MG63 (cell line): Measurements from ENCODE around the gene LPP. TPM values are rescaled to one million over a fixed set of nuclear protein-coding genes. Genes with fewer than 3 reads are reported as not detected.

Source experiments
- DNase-seq: peaks from one replicate; pipeline ENCODE4 v3.0.0-alpha.2; 2020
- H3K27me3 ChIP-seq: fragments of 250-450 bp; sonication (Bioruptor Pico); 2 replicates; pipeline ENCODE4 v1.5.1; 2020; ENCODE audit warnings: mild to moderate bottlenecking, moderate library complexity
- H3K36me3 ChIP-seq: fragments of 250-450 bp; sonication (Bioruptor Pico); 2 replicates; pipeline ENCODE4 v1.5.1; 2020; ENCODE audit warnings: mild to moderate bottlenecking, moderate library complexity
- H3K4me3 ChIP-seq: fragments of 250-450 bp; sonication (Bioruptor Pico); 2 replicates; pipeline ENCODE4 v1.5.1; 2020; ENCODE audit warnings: mild to moderate bottlenecking, moderate library complexity
- H3K9me3 ChIP-seq: fragments of 250-450 bp; sonication (Bioruptor Pico); 2 replicates; pipeline ENCODE4 v1.5.1; 2020; ENCODE audit warnings: mild to moderate bottlenecking, moderate library complexity
- total RNA-seq: library from RNA; depleted of rRNA; stranded (reverse); fragments of >200 nt; shearing (Covaris generic); gene quantifications from 2 replicates; pipeline ENCODE4 v1.2.3, GENCODE V29; 2014; ENCODE audit warnings: low replicate concordance

The LPP gene
- total RNA-seq, 1 experiment from 2014 or later = 7.9 TPM

- no peaks in the 10 kb centered on the region for H3K9me3 ChIP-seq
- H3K36me3 ChIP-seq = no peaks in the 10 kb centered on the region; the same call in 1 of the 2 replicates
- H3K4me3 ChIP-seq = no peak overlapping the region
- H3K27me3 ChIP-seq = no peaks in the 10 kb centered on the region
- no peak for DNase-seq
Measured at GRCh38 chr3:188156056-188156455, 2.1 kb downstream of the LPP start.

DNA sequence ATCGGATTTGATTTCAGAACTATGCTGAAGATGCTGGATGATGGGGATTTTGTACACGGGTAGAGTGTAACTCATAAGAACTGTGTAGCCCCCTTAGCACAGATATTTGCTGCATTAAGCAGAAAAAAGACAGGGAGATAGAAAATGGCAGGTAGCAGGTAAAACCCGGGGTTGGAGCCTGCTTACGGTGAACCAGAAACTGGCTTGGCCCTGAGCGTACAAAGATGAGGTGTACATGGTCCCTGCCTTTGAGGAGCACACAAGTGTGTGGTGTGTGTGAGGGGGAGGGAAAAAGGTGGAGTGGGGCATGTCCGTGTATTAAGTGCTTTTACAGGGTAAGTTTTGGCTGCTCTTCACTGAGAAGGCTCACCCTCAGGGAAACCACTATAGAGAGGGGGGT is 3.5 kb downstream of the LPP start:
- Histone ChIP-seq H3K9me3 (no peaks in the 10 kb centered on the region), H3K36me3 (no peaks in the 10 kb centered on the region; the same call in 1 of the 2 replicates), H3K27me3 (no peaks in the 10 kb centered on the region), H3K4me3 (no peak overlapping the region)
- DNase-seq = no peak

DNA sequence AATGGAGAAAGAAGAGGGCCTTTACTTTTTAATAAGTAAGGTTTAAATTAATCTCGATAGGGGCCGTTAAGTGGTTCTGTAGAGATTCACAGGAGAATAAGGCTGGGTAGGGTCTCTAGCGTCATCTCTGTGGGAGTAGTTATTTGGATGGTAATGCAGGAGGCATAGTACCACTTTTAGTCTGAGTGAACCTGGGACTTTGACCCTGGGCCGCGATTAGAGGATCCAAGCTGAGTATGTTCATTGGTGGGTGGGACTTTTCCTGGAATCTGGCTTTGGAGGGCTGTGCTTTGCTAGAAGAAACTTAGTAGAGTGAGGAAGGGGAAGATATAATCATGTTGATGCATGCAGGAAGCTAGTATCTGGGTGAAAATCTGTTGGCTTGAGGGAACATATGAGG is 4.0 kb downstream of the LPP start:
- no peaks in the 10 kb centered on the region; the same call in none of the 2 replicates for H3K36me3 ChIP-seq

GRCh38 chr3:188158731-188159310 is 4.9 kb downstream of the LPP start:
- Histone ChIP-seq H3K9me3 (no peaks in the 10 kb centered on the region), H3K4me3 (no peak overlapping the region), H3K27me3 (no peaks in the 10 kb centered on the region), H3K36me3 (no peaks in the 10 kb centered on the region; the same call in none of the 2 replicates)
- DNase-seq = no peak

More for the DNA sequence above, 4.0 kb downstream of the LPP start:
- no peaks in the 10 kb centered on the region for H3K27me3 ChIP-seq
- no peaks in the 10 kb centered on the region for H3K9me3 ChIP-seq
- no peak overlapping the region for H3K4me3 ChIP-seq
- DNase-seq = no peak

DNA sequence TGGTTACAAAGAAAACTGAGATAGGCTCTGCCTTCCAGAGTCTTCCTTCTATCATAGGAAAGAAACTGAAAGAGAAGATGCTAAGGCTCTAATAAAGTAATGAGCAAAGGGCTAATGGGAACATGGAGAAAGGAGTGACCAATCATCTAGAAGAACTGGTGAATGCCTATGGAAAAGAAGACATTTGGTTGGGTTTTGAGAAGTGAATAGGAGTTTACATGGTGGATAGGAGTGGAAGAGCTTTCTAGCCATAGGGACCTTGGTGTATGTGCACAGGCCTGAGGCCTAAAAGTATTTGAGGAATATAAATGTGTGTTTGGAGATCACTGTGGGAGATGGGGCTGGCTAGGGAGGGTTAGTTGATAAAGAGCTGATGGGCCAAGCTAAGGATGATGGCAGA is 6.8 kb downstream of the LPP start:
- no peaks in the 10 kb centered on the region for H3K9me3 ChIP-seq
- H3K36me3 ChIP-seq = no peaks in the 10 kb centered on the region; the same call in none of the 2 replicates
- no peak overlapping the region for H3K4me3 ChIP-seq
- DNase-seq = no peak
- no peaks in the 10 kb centered on the region for H3K27me3 ChIP-seq

DNA sequence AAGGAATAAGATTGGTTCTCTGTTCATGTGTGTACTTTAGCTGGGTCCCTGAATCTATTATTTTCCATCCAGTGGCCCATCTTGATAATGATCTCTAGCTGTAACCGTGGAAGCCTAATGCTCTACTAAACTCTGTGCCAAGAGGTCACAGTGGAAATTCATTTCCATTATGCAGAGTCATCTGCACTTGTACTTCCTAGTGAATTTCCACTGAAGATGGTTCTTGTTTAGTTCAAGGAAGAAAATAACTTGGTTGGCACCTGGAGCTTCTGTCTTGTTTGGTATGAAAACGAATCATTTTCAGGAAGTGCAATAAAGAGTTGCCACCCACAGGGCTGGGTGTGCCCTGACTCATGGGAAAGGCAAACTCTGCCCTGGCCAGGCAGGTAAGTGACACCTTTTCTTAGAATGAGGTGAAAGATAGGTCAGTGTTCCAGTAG is 10.3 kb downstream of the LPP start:
- Histone ChIP-seq H3K36me3 (no peaks in the 10 kb centered on the region; the same call in 1 of the 2 replicates), H3K9me3 (no peaks in the 10 kb centered on the region), H3K27me3 (no peaks in the 10 kb centered on the region), H3K4me3 (no peak overlapping the region)
- DNase-seq = no peak

DNA sequence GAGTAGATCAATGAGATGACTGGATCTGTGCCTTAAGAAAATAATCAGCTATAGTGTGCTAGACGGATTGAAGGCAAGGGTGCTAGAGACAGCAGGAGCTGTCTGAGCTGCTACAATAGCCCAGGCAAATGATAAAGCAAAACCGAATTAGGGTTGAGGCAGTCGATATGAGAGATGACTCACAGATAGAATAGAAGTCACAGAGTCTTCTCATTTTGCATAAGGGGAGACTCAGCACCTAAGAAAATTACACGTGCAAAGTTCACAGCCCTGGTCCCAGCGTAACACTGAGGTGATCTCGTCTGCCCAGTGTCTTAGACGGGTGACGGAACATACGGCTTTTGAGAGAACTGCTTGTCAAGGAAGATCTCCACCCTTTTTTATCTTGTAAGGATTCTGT is 11.6 kb downstream of the LPP start:
- DNase-seq = no peak
- H3K9me3 ChIP-seq = no peaks in the 10 kb centered on the region
- H3K36me3 ChIP-seq = no peaks in the 10 kb centered on the region; the same call in 1 of the 2 replicates

DNA sequence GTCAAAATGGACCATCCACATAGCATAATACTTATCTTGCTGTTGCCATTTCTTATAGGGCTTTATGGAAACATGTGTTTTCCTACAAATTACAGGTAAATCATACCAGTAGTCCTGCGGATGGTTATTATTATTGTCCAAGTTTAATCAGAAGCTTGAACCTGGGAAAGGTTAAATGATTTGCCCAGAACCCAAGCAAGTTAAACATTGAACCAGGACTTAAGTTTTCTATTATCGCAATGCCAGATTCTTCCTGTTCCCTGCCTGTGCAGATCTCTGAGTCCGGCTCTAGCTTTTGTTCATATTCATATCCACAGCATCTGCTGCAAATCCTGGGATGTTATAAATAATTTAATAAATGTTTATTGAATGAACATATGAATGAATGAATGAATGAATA is 12.5 kb downstream of the LPP start:
- H3K27me3 ChIP-seq = no peaks in the 10 kb centered on the region
- H3K36me3 ChIP-seq = no peaks in the 10 kb centered on the region; the same call in 1 of the 2 replicates
- H3K4me3 ChIP-seq = no peak overlapping the region
- no peaks in the 10 kb centered on the region for H3K9me3 ChIP-seq
- DNase-seq = no peak

More for the DNA sequence above, 11.6 kb downstream of the LPP start:
- Histone ChIP-seq H3K27me3 (no peaks in the 10 kb centered on the region), H3K4me3 (no peak overlapping the region)

- H3K36me3 ChIP-seq = 0 out of 2 replicates have a peak, but pooled peaks cover 4% of the 10 kb centered on the region
- no peaks in the 10 kb centered on the region for H3K9me3 ChIP-seq
- H3K27me3 ChIP-seq = no peaks in the 10 kb centered on the region
- DNase-seq = no peak
- H3K4me3 ChIP-seq = no peak overlapping the region
Measured at GRCh38 chr3:188168186-188168585, 14.2 kb downstream of the LPP start.

DNA sequence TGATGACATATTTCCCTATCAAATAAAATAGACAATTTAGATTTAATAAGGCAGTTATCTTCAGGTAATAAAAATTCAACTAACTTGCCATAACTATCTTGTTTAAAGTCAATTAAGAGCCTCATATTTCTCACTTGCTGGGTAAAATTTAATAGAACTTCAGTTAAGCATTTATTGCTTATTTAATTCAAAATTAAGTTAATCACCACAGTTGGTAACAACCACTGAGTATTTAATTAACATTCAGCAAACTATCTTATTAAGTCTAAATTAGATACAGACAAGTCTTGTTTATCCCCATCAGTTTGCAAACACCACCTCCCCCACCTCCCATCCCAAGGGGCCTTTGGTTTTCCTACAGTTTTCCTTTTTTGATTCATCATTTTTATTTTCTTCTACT is 14.7 kb downstream of the LPP start:
- DNase-seq = no peak
- Histone ChIP-seq H3K4me3 (no peak overlapping the region), H3K9me3 (no peaks in the 10 kb centered on the region), H3K36me3 (0 out of 2 replicates have a peak, but pooled peaks cover 4% of the 10 kb centered on the region), H3K27me3 (no peaks in the 10 kb centered on the region)

GRCh38 chr3:188169830-188170455 is 16.0 kb downstream of the LPP start:
- Histone ChIP-seq H3K9me3 (no peaks in the 10 kb centered on the region), H3K36me3 (peaks cover 6% of the 10 kb centered on the region), H3K27me3 (no peaks in the 10 kb centered on the region), H3K4me3 (no peak overlapping the region)
- DNase-seq = no peak

DNA sequence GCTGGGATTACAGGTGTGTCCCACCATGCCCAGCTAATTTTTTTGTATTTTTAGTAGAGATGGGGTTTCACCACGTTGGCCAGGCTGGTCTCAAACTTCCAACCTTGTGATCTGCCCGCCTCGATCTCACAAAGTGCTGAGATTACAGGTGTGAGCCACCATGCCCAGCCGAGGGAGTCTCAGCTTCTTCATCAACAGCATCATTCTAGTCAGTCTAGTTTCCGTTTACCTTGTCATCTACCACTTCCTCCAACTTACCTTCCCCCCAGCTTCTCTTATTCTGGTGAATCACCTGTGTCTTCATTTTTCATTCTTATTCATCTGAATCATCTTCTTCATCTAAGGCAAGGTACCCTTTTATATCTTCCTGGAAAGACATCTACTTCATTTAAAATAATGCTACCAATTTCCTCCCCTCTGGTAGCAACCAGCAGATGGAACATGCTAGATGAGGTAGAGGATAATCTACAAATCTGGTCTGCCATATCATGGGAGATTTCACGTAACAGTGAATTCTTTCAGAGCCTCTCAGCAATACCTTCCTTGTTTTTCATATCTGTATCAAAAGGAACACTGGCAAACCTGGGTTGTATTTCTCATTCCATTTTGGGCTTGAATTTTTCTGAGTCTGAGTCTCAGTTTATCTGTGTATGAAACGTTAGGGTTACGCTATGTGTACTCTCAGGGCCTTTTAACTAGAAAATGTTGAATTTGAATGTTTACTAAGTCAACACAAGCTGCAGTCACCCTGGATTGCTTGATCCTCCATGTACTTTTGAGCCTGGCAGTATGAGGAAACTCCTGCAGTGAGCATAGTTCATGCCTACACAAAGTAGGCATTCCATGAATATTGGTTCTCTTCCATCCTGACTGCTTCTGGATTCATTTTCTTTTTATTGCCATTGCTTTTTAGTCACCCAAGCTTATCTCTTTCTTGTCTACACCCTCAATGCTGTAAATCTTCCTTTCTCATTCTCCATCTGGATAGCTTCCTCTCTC is 16.8 kb downstream of the LPP start:
- no peaks in the 10 kb centered on the region for H3K27me3 ChIP-seq
- H3K36me3 ChIP-seq = peaks cover 6% of the 10 kb centered on the region
- no peaks in the 10 kb centered on the region for H3K9me3 ChIP-seq
- no peak overlapping the region for H3K4me3 ChIP-seq
- no peak for DNase-seq

- Histone ChIP-seq H3K36me3 (peaks cover 6% of the 10 kb centered on the region), H3K9me3 (no peaks in the 10 kb centered on the region), H3K27me3 (no peaks in the 10 kb centered on the region), H3K4me3 (no peak overlapping the region)
- DNase-seq = no peak
Measured at GRCh38 chr3:188171682-188172467, 17.9 kb downstream of the LPP start.

GRCh38 chr3:188174317-188175044 is 20.5 kb downstream of the LPP start:
- DNase-seq = no peak

DNA sequence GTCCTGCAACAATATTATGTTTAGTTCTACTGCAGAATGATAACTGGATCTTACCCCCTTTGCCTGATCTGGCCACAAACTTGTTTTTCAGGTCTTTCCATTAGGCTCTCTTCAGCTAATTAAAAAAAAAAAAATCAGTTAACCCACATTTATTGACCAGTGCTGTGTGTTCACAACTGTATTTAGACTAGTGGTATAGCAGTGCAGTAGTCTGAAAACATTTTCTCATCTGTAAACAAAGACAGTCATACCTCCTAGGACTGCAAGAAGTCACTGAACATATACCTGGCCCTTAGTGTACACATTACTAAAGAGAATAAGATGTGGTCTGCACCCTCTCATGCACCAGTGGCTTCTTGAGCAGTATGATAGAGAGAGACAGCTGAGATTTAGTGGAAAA is 22.5 kb downstream of the LPP start:
- no peak overlapping the region for H3K4me3 ChIP-seq
- DNase-seq = no peak
- H3K27me3 ChIP-seq = no peaks in the 10 kb centered on the region
- peaks cover 13% of the 10 kb centered on the region for H3K36me3 ChIP-seq
- no peaks in the 10 kb centered on the region for H3K9me3 ChIP-seq

More at GRCh38 chr3:188174317-188175044, 20.5 kb downstream of the LPP start:
- Histone ChIP-seq H3K9me3 (no peaks in the 10 kb centered on the region), H3K4me3 (no peak overlapping the region), H3K27me3 (no peaks in the 10 kb centered on the region), H3K36me3 (peaks cover 8% of the 10 kb centered on the region)

GRCh38 chr3:188176884-188177283 is 22.9 kb downstream of the LPP start:
- no peak for DNase-seq
- H3K9me3 ChIP-seq = no peaks in the 10 kb centered on the region
- peaks cover 10% of the 10 kb centered on the region for H3K36me3 ChIP-seq
- no peak overlapping the region for H3K4me3 ChIP-seq
- H3K27me3 ChIP-seq = no peaks in the 10 kb centered on the region
